GM18867 (cell line): ENCODE results near the gene GDPD3.

Experiments
- ATAC-seq: cut with Tn5 transposase; IDR thresholded peaks from one replicate; pipeline ENCODE4 v1.9.1; 2021; ENCODE audit warnings: mild to moderate bottlenecking, moderate library complexity; ENCODE audit not compliant: unreplicated experiment

Gene GDPD3

GRCh38 chr16:30060836-30061554 is 52.3 kb downstream of the GDPD3 start:
- no peak for ATAC-seq

GRCh38 chr16:30060346-30060745 is 53.0 kb downstream of the GDPD3 start:
- no peak for ATAC-seq

GRCh38 chr16:30054959-30055553 is 58.3 kb downstream of the GDPD3 start:
- ATAC-seq = no peak
